ENCODE data around the gene EPS8L3.

Gene EPS8L3

DNA sequence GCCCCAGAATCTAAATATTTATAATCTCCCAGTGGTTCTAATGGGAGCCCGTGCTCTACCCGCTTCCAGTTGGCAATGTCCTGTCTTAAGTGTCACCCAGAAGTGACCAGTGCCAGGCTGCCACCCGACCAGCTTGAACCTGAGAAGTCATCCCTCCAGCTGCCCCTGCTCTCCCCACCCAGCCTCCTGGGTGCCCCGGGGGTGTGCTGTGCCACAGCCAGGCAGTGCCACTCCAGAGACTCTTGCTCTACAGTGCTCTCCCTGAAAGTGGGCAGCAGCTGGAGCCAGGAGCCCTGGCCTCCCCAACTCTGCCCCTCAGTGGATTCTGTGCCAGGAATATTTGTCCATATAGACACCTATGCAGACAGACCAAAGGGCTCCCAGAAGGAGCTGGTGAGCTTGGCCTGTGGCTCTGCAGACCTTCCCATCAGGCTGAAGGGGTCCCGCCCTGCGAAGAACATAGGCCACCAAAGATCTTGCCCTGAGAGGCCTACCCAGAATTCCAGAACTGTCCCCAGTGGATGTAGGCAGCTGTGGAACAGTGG lies 9.0 kb upstream of the EPS8L3 start:
- no peak overlapping the region for H2AFZ ChIP-seq (ENCODE audit: low read length)
- no peaks in the 10 kb centered on the region for H3K79me2 ChIP-seq (ENCODE audit: low read length)
- H4K20me1 ChIP-seq (ENCODE audit: insufficient read depth, low read length), result no peaks in the 10 kb centered on the region
- TF ChIP-seq EZH2 (optimal IDR thresholded peaks at IDR 0.05; ENCODE audit: low read depth, low read length) (no peak), EZH2phosphoT487 (IDR thresholded peaks at IDR 0.05; ENCODE audit: low read length) (no peak)
- TF ChIP-seq, protein P1, sequence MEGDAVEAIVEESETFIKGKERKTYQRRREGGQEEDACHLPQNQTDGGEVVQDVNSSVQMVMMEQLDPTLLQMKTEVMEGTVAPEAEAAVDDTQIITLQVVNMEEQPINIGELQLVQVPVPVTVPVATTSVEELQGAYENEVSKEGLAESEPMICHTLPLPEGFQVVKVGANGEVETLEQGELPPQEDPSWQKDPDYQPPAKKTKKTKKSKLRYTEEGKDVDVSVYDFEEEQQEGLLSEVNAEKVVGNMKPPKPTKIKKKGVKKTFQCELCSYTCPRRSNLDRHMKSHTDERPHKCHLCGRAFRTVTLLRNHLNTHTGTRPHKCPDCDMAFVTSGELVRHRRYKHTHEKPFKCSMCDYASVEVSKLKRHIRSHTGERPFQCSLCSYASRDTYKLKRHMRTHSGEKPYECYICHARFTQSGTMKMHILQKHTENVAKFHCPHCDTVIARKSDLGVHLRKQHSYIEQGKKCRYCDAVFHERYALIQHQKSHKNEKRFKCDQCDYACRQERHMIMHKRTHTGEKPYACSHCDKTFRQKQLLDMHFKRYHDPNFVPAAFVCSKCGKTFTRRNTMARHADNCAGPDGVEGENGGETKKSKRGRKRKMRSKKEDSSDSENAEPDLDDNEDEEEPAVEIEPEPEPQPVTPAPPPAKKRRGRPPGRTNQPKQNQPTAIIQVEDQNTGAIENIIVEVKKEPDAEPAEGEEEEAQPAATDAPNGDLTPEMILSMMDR (IDR thresholded peaks at IDR 0.05; ENCODE audit: low read length), result no peak
- H3K36me3 ChIP-seq (replicated peaks; ENCODE audit: insufficient read depth, low read length), result no peaks in the 10 kb centered on the region
- no peak overlapping the region for H3K4me2 ChIP-seq (ENCODE audit: low read depth, low read length)
- no peak overlapping the region for H3K9ac ChIP-seq (ENCODE audit: low read length)
- H3K9me2 ChIP-seq (replicated peaks; ENCODE audit: insufficient read depth, low read length), result no peaks in the 10 kb centered on the region
- H3K9me3 ChIP-seq (replicated peaks; ENCODE audit: insufficient read depth, low read length), result no peaks in the 10 kb centered on the region
- no peak overlapping the region for H3K27ac ChIP-seq (ENCODE audit: low read length)
- no peaks in the 10 kb centered on the region for H3F3A ChIP-seq (ENCODE audit: insufficient read depth, low read length)
- H3K4me3 ChIP-seq (ENCODE audit: low read length), result no peak overlapping the region
- H3K4me1 ChIP-seq (ENCODE audit: low read length), result no peaks in the 10 kb centered on the region
- H3K27me3 ChIP-seq (replicated peaks; ENCODE audit: insufficient read depth, low read length), result no peaks in the 10 kb centered on the region
- no peak for DNase-seq

DNA sequence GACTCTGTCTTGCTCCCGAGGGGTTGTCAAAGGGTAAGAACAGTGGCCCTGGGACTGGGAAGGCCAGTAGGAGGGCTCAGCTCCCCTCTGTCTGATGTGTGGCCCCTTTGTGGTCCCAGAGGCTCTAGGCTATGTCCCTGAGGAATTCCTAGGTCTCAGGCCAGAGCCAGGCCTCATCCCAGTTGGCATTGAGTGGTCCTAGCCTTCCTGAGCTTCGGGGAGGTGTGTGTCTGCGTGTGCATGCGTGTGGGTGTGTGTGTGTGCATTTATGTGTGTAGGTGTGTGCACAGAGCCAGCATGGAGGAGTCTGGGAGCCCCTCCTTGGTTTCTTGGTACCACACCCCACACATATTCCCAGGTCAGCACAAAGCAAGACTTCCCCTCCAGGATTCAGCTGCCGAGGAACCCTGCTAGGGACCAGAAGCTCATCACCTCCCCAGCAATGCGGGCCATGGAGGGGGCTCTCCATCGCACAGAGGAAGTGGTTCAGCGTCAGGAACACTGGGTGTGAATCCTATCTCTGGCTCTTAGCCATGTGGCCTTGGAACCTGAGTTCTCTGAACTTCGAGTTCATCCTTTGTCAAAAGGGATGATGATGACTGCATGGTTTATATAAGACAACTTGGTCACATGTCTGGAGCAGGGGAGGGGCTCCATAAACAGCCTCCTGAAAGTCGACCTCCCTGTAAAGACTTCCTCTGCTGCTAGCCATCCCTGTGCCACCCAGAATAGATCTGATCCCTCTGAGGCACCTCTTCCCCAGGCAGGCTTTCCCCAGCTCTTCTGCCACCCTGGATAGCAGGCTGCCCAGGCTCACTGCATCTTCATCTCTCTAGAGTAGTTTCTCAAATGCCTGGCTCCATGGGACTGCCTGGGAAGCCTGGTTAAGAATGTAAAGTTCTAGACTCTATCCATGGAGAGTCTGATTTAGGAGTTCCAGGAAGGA lies 8.3 kb upstream of the EPS8L3 start:
- no peaks in the 10 kb centered on the region for H3K79me2 ChIP-seq (ENCODE audit: low read length)
- H3K9me2 ChIP-seq (replicated peaks; ENCODE audit: insufficient read depth, low read length), result no peaks in the 10 kb centered on the region
- H2AFZ ChIP-seq (ENCODE audit: low read length), result no peak overlapping the region
- H3K9ac ChIP-seq (ENCODE audit: low read length), result no peak overlapping the region
- no peak overlapping the region for H3K4me3 ChIP-seq (ENCODE audit: low read length)
- H3K36me3 ChIP-seq (replicated peaks; ENCODE audit: insufficient read depth, low read length), result no peaks in the 10 kb centered on the region
- no peaks in the 10 kb centered on the region for H3F3A ChIP-seq (ENCODE audit: insufficient read depth, low read length)
- H3K4me1 ChIP-seq (ENCODE audit: low read length), result no peaks in the 10 kb centered on the region
- no peak for TF ChIP-seq EZH2phosphoT487 (IDR thresholded peaks at IDR 0.05; ENCODE audit: low read length)
- H4K20me1 ChIP-seq (ENCODE audit: insufficient read depth, low read length), result no peaks in the 10 kb centered on the region
- no peaks in the 10 kb centered on the region for H3K27me3 ChIP-seq (replicated peaks; ENCODE audit: insufficient read depth, low read length)
- H3K4me2 ChIP-seq (ENCODE audit: low read depth, low read length), result no peak overlapping the region
- no peak for DNase-seq
- no peaks in the 10 kb centered on the region for H3K9me3 ChIP-seq (replicated peaks; ENCODE audit: insufficient read depth, low read length)
- no peak overlapping the region for H3K27ac ChIP-seq (ENCODE audit: low read length)

DNA sequence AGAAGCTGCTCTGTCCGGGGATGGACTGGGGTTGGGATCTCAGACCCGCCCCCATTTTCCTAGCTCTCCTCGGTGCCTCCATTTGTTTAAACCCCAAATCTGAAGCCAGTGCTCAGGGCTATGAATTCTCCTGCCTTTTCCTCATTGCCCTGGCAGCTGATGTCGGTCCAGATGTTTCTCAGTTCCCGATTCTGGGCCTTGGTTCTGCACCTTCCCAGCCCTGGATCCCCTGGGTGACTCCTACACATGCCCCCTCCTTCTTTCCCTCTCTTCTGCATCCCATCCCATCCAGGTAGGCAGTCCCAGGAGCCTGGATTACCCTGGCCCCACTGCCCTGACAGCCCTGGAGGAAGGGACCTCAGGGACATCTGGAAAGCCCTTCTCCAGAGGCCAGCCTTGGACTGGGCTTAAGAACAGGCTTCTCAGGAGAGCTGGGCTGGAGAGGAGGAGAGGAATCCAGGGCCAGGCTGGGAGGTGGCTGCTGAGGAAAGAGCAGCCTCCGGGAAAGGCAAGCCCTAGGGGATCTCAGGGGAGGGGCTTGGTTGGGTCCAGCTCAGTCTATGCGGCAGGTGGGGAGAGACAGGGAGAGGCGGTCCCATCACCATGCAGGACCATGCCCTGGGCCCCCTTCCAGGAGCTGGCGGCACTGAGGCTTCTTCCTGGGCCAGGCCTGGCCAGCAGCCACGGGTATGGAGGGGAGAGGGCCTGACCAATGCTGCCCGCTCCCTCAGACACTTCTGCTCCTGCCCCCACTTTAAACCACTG lies 6.8 kb upstream of the EPS8L3 start:
- H3K9ac ChIP-seq (ENCODE audit: low read length), result no peak overlapping the region

More for the DNA sequence above, 6.8 kb upstream of the EPS8L3 start:
- Histone ChIP-seq H3K79me2 (ENCODE audit: low read length) (no peaks in the 10 kb centered on the region), H3K27me3 (replicated peaks; ENCODE audit: insufficient read depth, low read length) (no peaks in the 10 kb centered on the region), H3K4me1 (ENCODE audit: low read length) (no peaks in the 10 kb centered on the region), H3K27ac (ENCODE audit: low read length) (no peak overlapping the region), H3K9me3 (replicated peaks; ENCODE audit: insufficient read depth, low read length) (no peaks in the 10 kb centered on the region), H3K36me3 (replicated peaks; ENCODE audit: insufficient read depth, low read length) (no peaks in the 10 kb centered on the region), H3K9me2 (replicated peaks; ENCODE audit: insufficient read depth, low read length) (no peaks in the 10 kb centered on the region), H3F3A (ENCODE audit: insufficient read depth, low read length) (no peaks in the 10 kb centered on the region), H2AFZ (ENCODE audit: low read length) (no peak overlapping the region), H3K4me2 (ENCODE audit: low read depth, low read length) (no peak overlapping the region), H4K20me1 (ENCODE audit: insufficient read depth, low read length) (no peaks in the 10 kb centered on the region), H3K4me3 (ENCODE audit: low read length) (no peak overlapping the region)
- DNase-seq, result no peak
- TF ChIP-seq, protein P1 (IDR thresholded peaks at IDR 0.05; ENCODE audit: low read length), result no peak
- no peak for TF ChIP-seq EZH2 (optimal IDR thresholded peaks at IDR 0.05; ENCODE audit: low read depth, low read length)
- TF ChIP-seq EZH2phosphoT487 (IDR thresholded peaks at IDR 0.05; ENCODE audit: low read length), result no peak

Data from MM.1S (cell line).